Measurements from ENCODE around the gene ASPHD1. TPM values are rescaled to one million over a fixed set of nuclear protein-coding genes. Genes with fewer than 3 reads are reported as not detected.

ASPHD1 gene
- total and polyA plus RNA-seq, 2 of the 8 experiments (the other 6 are each of a cell fraction or from before 2014, with no cell fraction given) = 14.5 to 18.6 TPM

GRCh38 chr16:29922986-29923501 lies 22.8 kb downstream of the ASPHD1 start (continued):
- TF ChIP-seq HDAC2 (IDR thresholded peaks at IDR 0.05; ENCODE audit: borderline replicate concordance in 1 of 2, low read depth in 2 of 2, low read length in 2 of 2) = no peak
- TF ChIP-seq SP4 (IDR thresholded peaks at IDR 0.05; ENCODE audit: low read length) = no peak
- TF ChIP-seq FOSL1 (IDR thresholded peaks at IDR 0.05; ENCODE audit: insufficient read depth, low read depth, low read length) = no peak

Data from H1 (cell line).